AG20443 (cell line): ENCODE data around the gene ACTN1.
"Not testable (repeated sequence)": the region's sequence is repeated elsewhere in the genome, so short reads cannot be mapped to it uniquely, and the experiment has no call there.

Experiments
- DNase-seq: peaks from one replicate; pipeline ENCODE4 v3.0.0; 2012; ENCODE audit warnings: low spot score, mixed read lengths

ACTN1 gene

DNA sequence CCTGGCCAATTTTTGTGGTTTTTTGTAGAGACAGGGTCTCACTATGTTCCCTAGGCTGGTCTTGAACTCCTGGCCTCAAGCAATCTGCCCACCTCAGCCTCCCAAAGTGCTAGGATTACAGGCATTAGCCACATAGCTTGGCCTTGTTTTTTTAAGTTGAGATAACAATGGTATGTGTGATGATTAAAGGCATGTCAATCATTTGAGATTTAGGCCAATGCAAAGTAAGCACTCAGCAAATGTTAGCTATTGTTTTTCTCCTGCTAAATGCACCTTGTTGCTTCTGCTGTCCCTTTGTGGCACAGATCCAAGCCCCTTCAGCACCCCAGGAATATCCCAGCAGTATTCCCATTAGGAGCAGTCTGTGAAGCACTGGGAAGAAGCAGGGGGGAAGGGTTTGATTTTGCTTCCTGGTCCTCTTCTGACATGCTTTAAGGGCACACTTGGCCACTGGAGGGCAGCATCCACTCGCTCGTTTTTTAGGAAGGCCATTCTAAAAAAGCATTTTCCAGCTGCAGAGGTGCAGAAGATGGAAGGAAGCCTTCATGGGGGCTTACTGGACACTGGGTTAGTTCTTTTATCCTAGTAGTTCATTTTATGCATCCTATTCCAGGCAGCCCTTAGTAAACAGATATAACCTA lies 116.0 kb downstream of the ACTN1 start:
- DNase-seq, result peak; percentile 89

- no peak for DNase-seq
These were observed 118.3 kb downstream of the ACTN1 start for GRCh38 chr14:68860771-68861170.

GRCh38 chr14:68857516-68858070 lies 121.5 kb downstream of the ACTN1 start:
- DNase-seq, result no peak

DNA sequence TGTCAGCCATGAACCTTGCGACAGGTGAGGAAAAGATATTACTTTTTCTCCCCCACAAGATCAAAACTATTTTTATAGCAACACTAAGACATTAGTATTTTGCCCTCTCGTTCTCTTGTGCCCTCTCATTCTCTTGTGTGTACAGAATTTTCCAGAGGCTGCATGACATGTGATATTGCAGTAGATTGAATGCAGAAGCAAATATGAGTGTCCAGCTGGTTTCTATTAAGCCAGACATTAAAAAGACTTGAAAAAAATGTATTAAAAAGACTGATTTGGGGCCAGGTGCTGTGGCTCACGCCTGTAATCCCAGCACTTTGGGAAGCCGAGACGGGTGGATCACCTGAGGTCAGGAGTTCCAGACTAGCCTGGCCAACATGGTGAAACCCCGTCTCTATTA lies 122.5 kb downstream of the ACTN1 start:
- no peak for DNase-seq

GRCh38 chr14:68854421-68854820 lies 124.7 kb downstream of the ACTN1 start:
- DNase-seq, result no peak

DNA sequence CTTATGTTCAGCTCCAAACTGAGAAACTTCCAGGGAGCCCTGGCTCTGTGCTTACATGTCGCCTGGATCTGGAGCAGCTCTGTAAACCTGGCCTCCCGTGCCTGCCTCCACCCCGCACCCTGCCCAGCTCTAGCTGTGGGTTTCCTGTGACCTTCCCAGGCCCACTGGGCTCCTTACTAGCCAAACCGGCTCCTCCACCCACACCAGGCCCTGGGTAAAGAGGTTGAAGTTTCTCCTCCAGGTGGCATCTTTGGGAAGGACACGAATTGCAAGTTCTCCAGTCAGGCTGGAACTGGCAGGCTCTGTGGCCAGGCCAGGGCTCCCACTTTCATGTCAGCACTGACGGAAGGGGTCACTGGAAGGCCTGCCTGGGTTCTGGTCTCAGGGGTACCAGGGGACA lies 125.4 kb downstream of the ACTN1 start:
- DNase-seq, result no peak

- DNase-seq, result not testable (repeated sequence)
These were observed 126.6 kb downstream of the ACTN1 start for GRCh38 chr14:68852493-68852892.

DNA sequence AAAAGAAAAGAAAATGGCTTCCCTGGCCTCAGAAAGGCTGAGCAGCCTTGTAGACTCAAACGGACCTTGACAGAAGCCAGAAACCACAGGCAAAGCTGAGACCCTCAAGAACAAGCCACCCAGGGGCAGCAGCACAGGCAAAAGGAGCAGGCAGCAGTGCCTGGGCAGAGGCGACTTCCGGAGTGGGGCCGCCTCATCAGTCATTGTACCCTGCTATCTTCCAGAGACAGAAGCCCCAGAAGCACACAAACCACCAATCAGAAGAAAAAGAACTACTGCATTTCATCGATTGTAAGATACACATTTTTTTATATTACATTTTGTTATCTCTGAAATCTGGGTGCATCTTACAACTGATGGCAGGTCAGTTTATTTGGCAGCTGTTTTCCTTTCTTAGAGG lies 128.0 kb downstream of the ACTN1 start:
- DNase-seq, result no peak

DNA sequence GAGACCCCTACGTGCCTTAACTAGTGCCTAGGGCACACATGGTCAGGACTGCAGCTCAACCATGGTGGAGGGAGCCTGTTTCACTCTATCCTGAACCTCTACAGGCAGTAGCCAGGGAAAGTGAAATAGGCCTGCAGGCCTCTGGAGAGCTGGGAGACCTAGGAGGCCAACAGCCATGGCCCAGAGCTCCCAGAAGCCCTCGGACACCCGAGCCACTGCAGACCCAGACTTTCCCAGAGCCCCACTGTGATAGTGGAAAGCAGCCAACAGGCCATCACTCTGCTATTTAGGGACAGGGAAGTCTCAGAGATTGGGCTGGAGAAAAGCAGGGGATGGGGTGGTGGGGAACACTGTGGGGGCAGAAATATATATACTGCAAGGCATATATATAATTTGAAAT lies 129.7 kb downstream of the ACTN1 start:
- DNase-seq, result no peak

GRCh38 chr14:68848253-68848652 lies 130.8 kb downstream of the ACTN1 start:
- DNase-seq, result no peak

DNA sequence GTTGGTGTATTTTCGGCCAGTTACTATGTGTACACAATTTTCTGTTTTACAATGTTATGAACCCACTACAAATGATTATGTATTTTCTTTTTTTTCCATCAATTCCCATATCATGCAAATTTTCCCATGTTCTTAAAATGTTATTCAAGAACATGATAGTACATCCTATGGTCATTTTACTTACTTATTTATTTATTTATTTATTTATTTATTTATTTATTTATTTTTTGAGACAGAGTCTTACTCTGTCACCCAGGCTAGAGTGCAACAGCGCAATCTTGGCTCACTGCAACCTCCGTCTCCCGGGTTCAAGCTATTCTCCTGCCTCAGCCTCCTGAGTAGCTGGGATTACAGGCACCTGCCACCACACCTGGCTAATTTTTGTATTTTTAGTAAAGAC lies 131.5 kb downstream of the ACTN1 start:
- not testable (repeated sequence) for DNase-seq

- DNase-seq, result no peak
These were observed 132.6 kb downstream of the ACTN1 start for GRCh38 chr14:68846466-68846865.

GRCh38 chr14:68844210-68844545 lies 134.9 kb downstream of the ACTN1 start:
- no peak for DNase-seq

- DNase-seq, result peak; percentile 88
These were observed 135.5 kb downstream of the ACTN1 start for GRCh38 chr14:68843471-68844209.

- no peak for DNase-seq
These were observed 136.8 kb downstream of the ACTN1 start for GRCh38 chr14:68842298-68842697.

DNA sequence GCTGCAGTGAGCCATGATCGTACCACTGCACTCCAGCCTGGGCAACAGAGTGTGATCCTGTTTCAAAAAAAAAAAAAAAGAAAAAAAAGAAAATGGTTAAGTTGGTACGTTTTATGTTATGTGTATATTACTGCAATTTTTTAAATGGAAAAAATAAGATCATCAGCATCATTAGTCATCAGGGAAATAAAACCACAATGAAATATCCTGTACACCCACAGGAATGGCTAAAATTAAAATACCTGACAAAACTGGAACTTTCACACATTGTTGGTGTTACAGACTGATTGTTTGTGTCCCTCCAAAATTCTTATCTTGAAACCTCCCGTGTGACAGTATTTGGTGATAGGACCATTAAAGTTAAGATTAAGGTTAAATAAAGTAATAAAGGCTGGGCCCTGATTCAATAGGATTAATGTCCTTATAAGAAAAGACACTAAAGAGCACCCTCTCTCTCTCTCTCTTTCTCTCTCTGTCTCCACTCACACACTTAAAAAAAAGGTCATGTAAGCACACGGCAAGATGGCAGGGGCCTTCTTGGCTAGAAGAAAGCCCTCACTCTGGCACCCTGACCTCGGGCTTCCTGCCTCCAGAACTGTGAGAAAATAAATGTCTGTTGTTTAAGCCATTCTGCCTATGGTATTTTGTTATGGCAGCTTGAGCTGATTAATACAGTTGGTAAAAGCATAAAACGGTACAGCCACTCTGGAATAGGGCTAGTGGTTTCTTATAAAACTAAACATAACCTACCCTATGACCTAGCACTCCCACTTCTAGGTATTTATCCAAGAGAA lies 137.9 kb downstream of the ACTN1 start:
- no peak for DNase-seq

- DNase-seq, result no peak
These were observed 138.6 kb downstream of the ACTN1 start for GRCh38 chr14:68840454-68840853.

- DNase-seq, result no peak
These were observed 143.0 kb downstream of the ACTN1 start for GRCh38 chr14:68836082-68836481.

DNA sequence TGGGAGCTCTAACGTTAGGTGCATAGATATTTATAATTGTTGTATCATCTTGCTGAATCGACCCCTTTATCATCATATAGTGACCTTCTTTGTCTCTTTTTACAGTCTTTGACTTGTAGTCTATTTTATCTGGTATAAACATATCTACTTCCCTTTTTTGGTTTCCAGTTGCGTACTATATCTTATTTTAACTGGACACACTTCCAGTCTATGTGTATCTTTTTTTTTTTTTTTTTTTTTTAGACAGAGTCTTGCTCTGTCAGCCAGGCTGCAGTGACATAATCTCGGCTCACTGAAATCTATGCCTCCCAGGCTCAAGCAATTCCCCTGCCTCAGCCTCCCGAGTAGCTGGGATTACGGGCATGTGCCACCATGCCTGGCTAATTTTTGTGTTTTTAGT lies 144.3 kb downstream of the ACTN1 start:
- no peak for DNase-seq

DNA sequence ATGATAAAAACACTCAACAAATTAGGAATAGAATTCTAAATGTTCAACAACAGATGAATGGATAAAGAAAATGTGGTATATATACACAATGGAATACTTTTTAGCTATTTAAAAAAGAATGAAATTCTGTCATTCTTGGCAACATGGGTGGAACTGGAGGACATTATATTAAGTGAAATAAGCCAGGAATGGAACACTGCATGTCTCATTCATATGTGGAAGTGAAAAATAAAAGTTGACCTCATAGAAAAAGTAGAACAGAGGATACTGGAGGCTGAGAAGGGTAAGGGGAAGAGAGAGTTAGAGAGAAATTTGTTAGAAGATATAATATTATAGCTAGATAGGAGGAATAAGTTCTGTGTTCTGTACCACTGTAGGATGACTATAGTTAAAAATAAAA lies 150.4 kb downstream of the ACTN1 start:
- DNase-seq, result no peak

GRCh38 chr14:68825729-68826128 lies 153.4 kb downstream of the ACTN1 start:
- no peak for DNase-seq

- DNase-seq, result peak; percentile 94
These were observed 154.4 kb downstream of the ACTN1 start for GRCh38 chr14:68824517-68825347.
